GM13977 (cell line): ENCODE results near the gene IDE.

ENCODE experiments used
- DNase-seq: peaks from one replicate; pipeline ENCODE4 v3.0.0; 2012; ENCODE audit warnings: low spot score
- CTCF ChIP-seq: IDR thresholded peaks from 2 replicates; pipeline ENCODE4 v1.5.1; 2012; ENCODE audit warnings: mild to moderate bottlenecking, control low read depth; ENCODE audit not compliant: insufficient read depth; ENCODE audit errors: extremely low read depth, missing control alignments
- in situ Hi-C: fragments of 300-500 bp; cut with MboI; formaldehyde crosslinking; loops from one replicate; pipeline ENCODE4 v1.12.0; 2022; ENCODE audit warnings: low sequenced_read_pairs, low pct_unique_long_range_greater_than_20kb, mixed read lengths, inconsistent platforms; ENCODE audit not compliant: unreplicated experiment

The IDE gene

DNA sequence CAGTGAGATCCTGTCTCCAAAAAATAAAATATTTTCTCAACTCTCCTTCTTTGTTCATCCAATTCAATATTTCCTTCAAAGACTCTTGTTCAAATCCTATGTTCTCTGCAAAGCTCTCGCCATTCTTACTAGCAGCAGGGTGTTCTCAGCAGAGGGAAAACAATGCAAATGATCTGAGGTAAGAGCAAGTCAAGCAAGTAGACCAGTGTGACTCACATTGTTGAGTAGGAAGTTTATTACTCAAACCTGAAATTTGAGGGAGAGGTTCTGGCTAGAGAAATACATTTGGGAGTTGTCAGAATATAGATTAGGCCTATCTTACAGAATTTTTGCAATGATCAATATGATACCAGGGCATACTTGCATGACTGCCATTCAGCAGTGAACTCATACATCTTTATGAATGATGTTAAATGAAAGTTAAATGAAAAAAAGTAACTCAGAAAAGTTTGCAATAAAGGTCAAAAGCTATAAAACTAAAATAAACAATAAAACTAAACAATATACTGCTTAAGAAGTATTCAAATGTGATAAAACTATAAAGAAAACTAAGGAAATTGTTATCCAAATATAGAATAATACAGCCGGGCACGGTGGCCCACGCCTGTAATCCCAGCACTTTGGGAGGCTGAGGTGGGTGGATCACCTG lies 5.8 kb downstream of the IDE start:
- in situ Hi-C loops = no loop called here
- TF ChIP-seq CTCF = no peak
- DNase-seq = peak; percentile 55

DNA sequence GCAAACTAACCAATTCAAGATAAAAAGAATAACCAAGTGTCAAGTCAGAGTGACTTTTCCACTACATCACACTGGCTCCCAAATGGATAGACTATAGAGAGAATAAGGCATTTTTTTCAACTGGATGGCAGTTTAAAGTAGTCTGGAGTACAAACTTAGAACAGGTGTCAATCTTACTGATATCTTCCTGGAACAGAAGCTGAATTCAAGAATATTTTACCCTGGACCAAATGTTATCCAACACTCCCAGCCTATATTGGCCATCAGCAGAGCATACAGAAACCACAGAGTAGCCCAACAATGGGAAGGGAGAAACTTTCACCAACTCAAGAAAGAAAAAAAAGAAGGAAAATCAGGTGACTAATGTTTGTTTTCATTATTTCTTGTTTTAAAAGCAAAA lies 11.5 kb downstream of the IDE start:
- DNase-seq = no peak
- in situ Hi-C loops = no loop called here
- TF ChIP-seq CTCF = no peak

- TF ChIP-seq CTCF = no peak
- DNase-seq = no peak
- in situ Hi-C loops = no loop called here
These were observed 14.8 kb downstream of the IDE start for GRCh38 chr10:92559046-92559445.

DNA sequence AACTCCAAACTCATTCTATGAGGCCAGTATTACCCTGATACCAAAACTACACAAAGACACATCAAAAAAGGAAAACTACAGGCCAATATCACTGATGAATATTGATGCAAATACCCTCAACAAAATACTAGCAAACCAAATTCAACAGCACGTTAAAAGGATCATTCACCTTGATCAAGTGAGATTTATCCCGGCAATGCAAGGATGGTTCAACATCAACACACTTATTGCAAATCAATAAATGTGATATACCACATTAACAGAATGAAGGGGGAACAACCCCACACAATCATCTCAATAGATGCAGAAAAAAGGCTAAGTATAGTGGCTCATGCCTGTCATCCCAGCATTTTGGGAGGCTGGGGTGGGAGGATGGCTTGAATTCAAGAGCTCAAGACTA lies 19.9 kb downstream of the IDE start:
- TF ChIP-seq CTCF = no peak
- no peak for DNase-seq
- in situ Hi-C loops = no loop called here

DNA sequence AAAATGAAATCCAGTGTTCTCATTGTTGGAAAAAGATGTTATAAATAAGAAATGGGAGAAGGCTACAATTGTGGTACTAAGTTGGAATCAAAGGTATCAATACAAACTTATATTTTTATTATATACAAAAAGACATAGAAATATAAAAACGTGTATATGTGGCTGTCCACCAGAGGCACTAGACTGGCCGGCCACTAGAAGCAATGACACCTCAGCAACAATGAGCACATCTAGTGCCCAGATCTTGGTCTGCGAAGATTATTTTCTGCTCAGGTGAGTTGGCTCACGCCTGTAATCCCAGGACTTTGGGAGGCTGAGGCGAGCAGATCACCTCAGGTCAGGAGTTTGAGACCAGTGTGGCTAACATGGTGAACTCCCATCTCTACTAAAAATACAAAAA lies 21.6 kb downstream of the IDE start:
- no peak for DNase-seq
- in situ Hi-C loops = no loop called here

GRCh38 chr10:92550924-92551323 lies 23.0 kb downstream of the IDE start:
- in situ Hi-C loops = no loop called here
- no peak for DNase-seq
- TF ChIP-seq CTCF = no peak

More for the DNA sequence above, 21.6 kb downstream of the IDE start:
- peak; percentile 23 for TF ChIP-seq CTCF
